HG02588 (cell line): ENCODE results near the gene LRMDA.

Experiments
- ATAC-seq: cut with Tn5 transposase; IDR thresholded peaks from one replicate; pipeline ENCODE4 v1.9.1; 2021; ENCODE audit warnings: mild to moderate bottlenecking, moderate library complexity; ENCODE audit not compliant: unreplicated experiment

The LRMDA gene

DNA sequence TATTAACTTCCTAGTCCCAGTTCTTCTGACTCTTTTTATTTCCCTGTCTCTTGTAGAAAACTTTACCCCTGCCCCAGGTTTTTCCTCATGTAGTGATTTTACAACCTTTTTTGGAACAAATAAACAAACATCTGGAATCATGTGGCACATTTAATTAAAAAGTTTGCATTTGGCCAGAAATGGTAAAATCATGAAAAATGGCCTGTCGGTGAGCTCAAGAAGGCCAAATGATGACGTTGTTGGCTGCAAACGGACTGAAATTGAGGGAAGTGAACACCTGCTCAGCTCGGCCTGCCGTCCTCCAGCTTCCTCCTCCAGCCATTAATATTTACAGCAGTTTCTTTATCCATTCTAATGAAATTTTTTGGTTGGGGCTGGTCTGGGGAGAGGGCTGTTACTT, 902.8 kb downstream of the LRMDA start:
- ATAC-seq = no peak

DNA sequence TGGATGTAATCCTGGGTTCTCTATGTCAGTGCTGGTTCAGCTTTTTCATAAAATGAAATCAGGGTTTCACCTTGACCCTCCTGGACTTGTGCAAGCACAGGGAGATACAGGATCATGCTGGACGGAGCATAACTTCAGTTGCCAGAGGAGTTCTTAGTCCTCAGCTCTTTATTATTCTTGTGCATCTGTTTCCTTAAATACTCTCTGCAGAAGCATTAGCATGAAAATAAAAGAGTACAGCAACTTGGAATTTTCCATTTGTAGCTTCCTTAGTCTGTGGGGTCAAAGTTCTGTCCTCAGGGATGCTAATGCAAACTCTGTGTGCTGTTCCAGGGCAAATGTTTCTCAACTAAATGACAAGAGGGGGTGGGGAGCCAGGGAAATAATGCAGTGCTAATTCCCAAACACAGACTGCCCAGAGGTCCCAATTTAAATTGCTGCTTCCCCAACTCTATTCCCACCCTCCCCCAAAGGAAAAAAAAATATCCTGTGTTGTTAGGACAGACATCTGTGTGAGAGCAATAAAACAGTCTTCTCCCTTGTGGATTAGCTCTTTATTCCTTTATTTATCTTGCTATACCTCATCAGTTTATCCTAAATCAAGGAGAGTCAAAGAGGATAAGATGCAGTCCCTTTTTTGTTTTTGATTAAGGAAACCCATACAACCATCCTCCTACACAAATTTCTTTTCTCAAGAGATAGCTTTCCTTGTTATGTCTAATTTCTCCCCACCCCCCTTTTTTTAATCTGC, 905.0 kb downstream of the LRMDA start:
- ATAC-seq = no peak

DNA sequence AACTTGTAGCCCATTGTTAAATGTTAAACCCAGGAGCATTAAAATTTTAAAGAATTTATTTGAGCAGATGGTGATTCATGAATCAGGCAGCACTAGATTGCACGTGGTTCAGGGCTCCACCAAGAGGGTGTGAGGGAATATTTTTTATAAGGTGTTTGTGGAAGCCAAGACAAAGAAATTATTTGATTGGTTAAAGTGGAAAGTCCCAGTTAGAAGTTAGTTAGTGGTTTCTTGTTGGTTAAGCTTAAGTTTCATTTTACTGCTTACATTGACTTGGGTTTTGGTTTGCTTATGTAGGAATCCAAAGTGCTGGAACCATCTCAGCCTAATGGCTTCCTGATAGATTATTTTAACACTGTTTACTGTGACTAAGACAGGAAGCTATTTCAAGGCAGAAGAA, 906.2 kb downstream of the LRMDA start:
- ATAC-seq = no peak

DNA sequence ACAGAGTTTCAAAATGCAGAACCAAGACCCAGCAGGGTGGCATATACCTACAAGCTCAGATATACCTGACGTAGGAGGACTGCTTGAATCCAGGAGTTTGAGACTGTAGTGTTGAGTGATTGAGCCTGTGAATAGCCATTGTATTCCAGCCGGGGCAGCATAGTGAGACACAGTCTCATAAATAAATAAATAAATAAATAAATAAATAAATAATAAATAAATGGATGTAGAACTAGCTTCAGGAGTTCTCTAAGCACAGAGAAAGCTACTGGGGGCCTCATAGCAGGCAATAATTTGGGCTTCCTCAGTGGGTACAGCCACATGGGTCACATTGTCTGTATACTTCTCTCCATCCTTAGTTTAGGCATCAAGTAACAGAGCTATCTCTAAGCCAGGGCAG, 906.8 kb downstream of the LRMDA start:
- no peak for ATAC-seq

DNA sequence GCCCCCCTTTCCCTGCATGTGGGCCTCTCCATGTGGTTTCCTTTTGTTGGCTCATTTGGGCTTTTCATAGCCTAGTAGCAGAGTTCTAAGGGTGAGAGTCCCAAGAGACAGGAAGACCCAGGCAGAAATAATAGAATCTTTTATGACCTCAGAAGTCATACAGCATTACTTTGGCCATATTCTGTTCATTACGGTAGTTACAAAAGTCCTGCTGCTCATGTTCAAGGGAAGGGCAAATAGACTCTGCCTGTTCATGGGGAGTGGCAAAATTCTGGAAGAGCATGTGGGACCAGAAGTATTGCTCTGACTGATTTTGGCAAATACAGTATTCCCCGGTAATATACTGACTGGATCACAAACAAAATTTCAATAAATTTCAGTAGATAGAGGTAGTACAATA, 910.3 kb downstream of the LRMDA start:
- ATAC-seq = no peak

DNA sequence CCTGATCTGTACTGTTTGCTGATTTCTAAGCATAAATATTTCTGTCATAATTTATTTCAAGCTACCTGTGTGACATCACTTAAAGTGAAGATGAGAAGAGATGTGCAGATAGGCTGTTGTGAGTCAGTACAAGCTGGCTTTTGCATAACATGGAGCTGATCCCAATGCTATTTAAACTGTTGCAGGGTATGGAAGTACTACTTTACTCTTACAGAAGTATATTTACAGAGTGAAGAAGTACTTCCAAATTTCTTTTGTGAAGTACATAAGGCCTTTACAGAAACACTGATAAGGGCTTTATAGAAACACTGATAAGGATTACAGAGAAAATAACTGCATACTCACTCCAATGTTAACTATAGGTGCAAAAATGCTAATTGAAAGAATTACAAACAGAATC, 911.6 kb downstream of the LRMDA start:
- no peak for ATAC-seq

DNA sequence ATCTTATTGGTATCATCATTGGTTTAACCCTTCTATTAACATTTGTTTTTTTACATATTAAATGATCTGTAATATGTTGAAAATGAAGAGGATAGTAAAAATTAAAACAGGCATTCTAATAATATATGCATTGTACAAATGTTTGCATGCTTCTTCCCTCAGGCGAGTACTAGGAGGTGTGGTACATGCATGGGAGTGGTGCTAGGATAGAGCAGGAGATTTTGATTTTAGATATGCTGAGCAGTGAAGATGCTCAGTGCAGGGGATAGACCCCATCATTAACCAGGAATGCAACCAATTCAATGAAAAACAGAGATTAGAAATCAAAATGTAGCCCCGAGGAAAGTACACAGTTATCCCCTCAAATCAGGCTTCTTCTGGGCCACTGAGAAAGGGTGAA, 916.4 kb downstream of the LRMDA start:
- no peak for ATAC-seq

DNA sequence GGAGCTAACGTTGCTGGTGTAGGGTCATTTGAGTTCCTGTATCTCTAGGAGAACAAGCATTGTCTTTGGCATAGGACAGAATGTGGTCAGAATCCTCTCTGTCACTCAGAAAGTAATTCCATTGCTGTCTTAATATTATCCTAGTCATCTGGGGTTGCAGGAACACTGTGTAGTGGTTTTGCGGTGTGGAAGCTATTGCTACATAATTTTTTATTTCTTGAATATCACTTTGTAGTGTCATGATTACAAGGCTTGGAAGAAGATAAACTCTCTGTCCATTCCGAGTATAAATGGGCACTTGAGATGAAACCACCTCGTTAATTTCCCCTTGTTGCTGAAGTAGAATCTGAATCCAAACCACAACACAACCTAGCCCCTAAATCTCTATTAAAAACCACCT, 919.2 kb downstream of the LRMDA start:
- no peak for ATAC-seq

DNA sequence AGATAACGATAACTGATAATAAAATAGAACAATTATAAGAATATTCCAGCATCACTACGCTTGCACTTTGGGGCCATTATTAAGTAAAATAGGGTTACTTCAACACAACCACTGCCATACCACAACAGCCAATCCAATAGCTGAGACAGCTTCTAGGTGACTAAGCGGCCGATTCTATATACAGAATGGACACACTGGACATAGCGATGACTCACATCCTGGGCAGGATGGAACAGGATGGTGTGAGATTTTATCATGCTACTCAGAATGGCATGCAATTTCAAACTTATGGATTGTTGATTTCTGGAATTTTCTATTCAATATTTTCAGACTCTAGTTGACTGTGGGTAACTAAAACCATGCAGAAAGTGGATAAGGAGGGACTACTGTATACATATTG, 920.9 kb downstream of the LRMDA start:
- no peak for ATAC-seq

DNA sequence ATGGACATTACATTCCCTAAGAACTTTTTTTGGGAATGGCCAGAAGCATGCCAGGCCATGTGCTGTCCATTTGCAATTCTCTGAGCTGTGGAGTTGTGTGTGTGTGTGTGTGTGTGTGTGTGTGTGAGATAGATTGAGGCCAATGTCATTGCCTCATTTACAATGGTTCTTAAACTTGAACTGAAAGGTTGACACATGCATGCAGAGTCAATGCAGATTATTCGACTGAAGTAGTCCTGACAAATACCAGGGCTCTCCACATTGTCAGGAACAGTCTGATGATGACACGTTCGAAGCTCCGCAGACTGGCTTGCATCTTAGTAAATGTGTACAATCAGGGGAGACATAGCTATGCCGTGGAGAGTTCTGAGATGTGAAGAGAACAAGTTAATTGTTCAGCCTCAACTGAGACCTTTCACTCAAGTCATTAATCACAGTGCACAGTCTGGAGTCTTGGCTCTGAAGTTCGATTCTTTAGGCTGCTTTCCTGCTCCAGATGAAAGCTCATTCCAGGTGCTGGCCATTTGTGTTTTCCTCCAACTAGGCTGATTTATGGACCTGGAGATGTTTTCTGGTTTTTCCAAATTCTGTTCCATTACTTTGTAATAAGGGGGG, 921.9 kb downstream of the LRMDA start:
- ATAC-seq = no peak

DNA sequence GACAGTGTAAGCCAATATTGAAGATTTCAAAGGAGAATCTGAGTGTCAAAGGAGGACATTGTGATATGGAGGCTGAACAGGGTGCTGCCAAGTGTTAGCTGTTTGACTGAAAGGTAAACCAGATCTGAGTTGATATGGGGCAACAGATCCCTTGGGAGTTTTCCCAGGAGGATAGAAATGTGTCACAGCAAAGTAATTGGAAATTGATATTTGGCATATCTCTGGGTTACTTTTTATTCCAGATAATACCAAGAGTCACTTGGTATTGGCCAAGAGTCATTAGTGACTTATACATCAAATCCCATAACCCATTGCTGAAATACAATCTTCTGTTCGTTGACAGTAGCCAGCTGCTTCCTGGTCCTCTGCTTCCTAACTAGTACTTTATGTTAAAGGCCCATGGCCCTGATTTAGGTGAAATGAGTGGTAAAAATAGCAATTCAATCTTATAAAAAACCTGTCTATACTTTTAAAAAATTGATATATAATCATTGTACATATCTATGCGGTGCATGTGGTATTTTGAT, 922.9 kb downstream of the LRMDA start:
- no peak for ATAC-seq

DNA sequence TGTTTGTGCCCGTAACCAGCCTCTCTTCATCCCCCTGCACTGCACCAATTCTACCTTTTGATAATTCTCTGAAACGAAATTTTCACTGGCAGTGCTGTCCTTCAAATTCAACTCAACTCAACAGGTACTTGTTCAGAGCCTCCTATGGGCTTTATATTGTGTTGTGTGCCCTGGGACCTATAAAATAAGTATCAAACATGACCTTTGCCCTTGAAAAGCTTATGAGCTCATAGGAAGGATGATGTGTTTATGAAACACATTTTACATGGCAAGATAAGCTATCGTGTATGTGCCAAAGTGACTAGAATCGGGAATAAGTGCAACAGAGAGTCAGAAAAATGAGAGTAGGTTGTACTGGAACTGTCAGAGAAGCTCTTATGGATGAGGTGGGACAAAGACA, 923.5 kb downstream of the LRMDA start:
- ATAC-seq = no peak

DNA sequence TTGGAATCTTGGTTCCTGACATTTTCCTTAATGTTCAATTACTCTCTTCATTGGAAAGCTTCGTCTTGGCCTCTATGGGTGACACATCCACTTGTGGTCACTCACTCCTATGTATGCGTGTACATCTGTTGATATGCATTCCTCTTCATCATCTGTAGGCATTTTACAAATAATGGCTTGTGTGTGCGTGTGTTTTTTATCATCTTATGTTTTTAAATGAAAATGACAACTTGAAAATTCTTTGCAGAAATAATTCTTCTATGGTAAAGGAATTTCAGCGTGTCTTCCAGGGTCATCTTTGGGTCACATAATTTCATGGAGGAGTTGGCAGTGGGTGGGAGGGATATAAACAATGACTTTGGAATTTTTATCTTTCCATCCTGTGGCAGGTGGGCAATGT, 925.1 kb downstream of the LRMDA start:
- ATAC-seq = no peak

DNA sequence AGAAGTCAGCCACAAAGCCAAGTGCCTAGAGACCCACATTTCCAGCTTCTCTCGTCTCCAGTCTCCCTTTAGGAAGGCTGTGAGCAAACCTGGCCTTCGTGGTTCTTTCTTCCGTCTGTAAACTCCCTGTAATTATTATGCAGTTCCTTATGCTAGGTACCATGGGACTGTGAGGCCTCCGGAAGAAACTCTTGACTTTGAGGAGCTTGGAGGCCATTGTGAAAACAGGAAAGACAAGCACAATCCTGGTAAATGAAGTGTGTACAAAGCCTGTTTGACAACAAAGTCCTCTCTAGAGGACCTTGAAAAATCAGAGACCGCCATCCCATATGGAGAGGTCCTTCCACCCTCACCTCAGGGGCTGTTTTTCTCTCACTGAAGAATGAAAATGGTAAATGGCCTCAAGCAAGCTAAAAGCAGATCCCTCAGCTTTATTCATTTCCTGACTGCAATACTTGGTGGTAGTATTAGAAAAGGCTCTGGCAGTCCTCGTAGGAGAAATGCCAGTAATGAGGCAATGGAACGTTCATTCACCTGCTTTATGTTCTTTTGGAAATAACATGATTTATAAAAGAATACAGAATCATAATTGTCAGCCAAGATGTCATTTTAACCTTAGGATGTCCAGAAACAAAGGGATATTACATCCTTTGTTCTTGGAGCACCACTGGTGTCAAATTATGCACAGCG, 926.4 kb downstream of the LRMDA start:
- no peak for ATAC-seq

DNA sequence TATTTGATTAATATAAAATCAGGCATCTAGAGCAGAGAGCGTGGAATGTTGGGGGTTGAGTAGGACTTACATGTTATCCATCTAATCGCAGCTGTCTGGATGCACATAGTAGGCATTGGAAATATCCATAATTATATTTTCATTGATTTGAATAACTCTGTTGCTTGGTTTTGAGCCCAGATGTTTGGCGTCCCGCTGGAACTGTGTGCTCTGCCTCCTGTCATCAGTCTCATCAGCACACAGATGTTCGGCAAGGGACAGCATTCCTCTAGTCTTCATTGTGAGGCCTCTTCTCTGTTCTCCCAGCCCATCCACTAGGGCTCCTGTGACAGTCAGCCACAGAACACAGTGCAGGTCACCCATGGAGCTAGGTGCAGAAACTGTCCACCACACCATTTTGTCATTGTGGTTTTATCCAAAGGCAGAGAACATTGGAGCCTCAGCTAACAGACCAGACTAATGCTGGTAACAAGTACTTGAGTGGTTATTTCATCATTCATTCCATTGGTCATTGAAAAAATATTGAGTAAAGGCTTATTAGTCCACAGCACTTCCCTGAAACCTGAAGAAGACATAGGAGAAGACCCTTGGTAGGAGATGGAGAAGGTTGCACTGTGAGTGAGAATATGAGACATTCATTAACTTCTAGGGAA, 927.4 kb downstream of the LRMDA start:
- ATAC-seq = no peak

DNA sequence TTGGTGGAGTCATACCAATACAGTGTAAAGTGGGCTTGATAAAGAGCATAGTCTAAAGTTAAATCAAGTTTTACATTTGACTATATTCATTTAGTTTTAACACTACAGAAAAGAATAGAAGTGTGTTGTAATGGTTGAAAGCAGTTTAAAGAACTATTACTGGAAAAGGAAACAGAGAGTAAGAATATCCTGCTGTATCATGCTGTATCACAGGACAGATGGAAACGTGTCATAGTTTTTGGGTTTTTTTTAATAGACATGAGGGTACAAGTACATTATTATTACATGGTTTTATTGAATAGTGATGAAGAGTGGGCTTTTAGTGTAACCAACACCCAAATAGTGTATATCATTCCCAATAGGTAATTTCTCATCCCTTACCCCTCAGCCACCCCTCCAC, 944.3 kb downstream of the LRMDA start:
- ATAC-seq = no peak

DNA sequence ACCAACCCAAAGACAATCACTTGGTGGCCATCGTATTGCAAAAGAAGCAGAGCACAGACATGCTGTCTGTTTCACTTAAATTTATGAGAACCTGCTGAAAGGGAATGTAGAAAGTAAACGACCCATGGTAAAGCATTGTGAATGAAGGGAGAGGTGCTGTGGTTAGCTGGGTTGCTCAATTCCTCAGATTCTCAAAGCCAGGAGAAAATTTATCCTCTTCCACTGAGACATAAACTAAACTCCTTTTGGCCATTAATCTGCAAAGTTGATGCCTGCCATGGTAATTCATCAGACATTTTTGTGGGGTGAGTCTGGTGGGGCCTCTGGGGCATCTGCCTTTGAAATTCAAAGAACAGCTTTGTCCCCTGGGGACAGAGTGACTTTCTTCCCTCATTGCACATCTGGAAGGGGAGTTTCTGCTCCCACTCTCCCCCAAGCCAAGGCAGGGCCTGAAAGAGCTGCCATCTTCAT, 951.0 kb downstream of the LRMDA start:
- no peak for ATAC-seq

DNA sequence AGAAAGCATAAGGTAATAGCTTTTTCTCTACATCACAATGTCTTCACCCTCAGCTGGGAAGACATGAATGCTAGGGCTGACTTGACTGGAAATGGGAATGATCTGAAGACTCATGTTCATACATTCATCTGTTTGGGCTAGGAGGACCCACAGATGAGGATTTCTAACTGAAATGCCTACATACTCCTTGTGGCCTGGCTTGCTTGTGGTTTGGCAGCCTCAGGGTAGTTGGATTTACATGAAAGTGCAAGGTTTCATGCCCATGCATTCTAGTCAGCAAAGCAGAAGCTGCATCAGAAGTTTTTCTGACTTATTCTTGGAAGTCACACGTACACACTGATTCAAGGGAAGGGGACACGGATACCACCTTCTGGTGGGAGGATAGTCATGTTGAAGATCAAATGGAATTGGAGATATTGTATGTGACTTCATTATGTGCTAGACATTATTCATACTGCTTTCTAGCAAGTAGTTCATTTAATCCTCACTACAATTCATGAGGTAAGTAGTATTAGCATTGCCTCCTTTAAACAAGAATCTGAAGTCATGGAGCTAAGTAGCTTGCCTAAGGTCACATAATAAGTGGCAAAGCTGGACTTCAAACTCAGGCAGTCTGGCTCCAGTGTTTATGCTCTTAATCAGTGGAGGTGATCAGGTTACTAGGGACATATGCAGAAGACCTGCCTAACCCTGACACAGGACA, 957.0 kb downstream of the LRMDA start:
- no peak for ATAC-seq

DNA sequence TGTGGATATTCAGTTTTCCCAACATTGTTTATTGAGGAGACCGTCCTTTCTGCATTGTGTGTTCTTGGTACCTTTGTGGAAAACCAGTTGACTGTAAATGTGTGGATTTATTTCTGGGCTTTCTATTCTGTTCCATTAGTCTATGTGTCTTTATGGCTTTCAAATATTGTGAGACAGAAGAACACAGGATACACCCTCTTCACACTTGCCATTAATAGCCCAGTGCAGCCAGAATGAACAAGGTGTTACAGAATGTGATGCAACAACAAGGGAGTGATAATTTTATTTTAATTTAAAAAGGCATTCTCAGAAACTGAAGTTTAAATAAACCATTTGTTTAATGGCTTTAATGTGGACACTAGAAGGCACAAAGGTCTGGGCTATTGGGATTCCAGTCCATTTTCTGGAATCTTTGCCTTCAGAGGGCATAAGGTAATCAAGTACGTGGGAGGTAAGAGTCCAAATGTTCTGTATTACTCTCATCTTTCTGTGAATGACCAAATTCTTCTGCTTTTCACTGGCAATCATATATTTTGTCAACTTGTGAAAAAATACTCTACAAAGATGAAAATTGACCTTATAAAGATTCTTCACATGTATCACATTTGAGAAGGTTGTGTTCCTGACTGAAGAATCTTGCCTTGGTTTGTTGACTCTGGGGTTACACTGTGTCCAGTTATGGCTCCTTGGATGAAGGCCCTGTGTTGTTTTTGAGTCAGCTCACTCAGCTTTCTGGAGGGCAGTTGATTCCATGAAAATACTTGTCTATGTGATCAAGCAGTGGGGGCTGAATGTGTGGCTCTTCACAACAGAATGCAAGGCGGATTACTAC, 962.7 kb downstream of the LRMDA start:
- ATAC-seq = no peak

DNA sequence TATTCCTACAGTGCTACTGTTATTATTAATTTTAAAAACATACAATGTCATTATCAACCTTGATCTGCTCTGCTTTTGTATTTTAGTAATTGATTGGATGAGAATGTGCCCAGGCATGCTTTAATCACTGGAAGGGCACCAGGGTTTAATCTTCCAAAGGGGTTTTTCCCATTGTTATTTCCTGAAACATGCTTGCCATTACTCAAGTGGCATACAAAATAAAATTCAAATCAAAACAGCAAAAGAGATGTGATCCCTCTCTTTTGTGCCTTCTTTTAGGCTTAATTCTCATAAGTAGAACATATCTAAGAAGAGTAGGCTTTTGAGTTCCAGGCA, 963.3 kb downstream of the LRMDA start:
- ATAC-seq = no peak
